ENCODE data around the gene JARID2. TPM values are rescaled to one million over a fixed set of nuclear protein-coding genes. Genes with fewer than 3 reads are reported as not detected.

JARID2 gene
- total RNA-seq, 1 experiment from 2014 or later = 6.0 TPM

GRCh38 chr6:15522026-15522425 lies 276.2 kb downstream of the JARID2 start:
- H3K27ac ChIP-seq (ENCODE audit: low read length) = no peak overlapping the region
- no peak for TF ChIP-seq TCF7L2 (IDR thresholded peaks at IDR 0.05; ENCODE audit: low read depth, low read length)
- TF ChIP-seq REST (IDR thresholded peaks at IDR 0.05; ENCODE audit: insufficient read depth in 1 of 2, low read depth in 2 of 2, low read length in 1 of 2) = no peak
- TF ChIP-seq SIN3A (IDR thresholded peaks at IDR 0.05; ENCODE audit: borderline replicate concordance, insufficient read depth, low read depth, low read length) = no peak
- no peak for TF ChIP-seq CTCF (IDR thresholded peaks at IDR 0.05)
- no peak for TF ChIP-seq POLR2AphosphoS5 (IDR thresholded peaks at IDR 0.05; ENCODE audit: low read depth, low read length)
- BruUV-seq (replicated peaks) = no TSS peak
- intact Hi-C loops (cut with micrococcal nuclease; ENCODE audit: unreplicated experiment) = no loop called here
- in situ Hi-C loops (cut with HindIII; ENCODE audit: low pct_unique_long_range_greater_than_20kb, low sequenced_read_pairs) = no loop called here
- ChIA-PET POLR2A (no interaction called here), CTCF (no interaction called here)
- no peak for DNase-seq (ENCODE audit: low read depth, low spot score)
- no peaks in the 10 kb centered on the region for H3K27me3 ChIP-seq (ENCODE audit: control insufficient read depth, insufficient read depth, low read length)
- no peaks in the 10 kb centered on the region for H3K4me1 ChIP-seq (ENCODE audit: control insufficient read depth, insufficient read depth, low read length)
- H3K36me3 ChIP-seq (ENCODE audit: control insufficient read depth, insufficient read depth, low read length) = no peaks in the 10 kb centered on the region; the same call in 1 of the 2 replicates
- ATAC-seq = no peak
- no peaks in the 10 kb centered on the region for H3K9me3 ChIP-seq (ENCODE audit: control insufficient read depth, insufficient read depth, low read depth, low read length)
- H3K4me3 ChIP-seq (ENCODE audit: low read depth in 2 of 2, low read length in 2 of 2) = no peak overlapping the region

GRCh38 chr6:15522427-15522826 lies 276.6 kb downstream of the JARID2 start:
- in situ Hi-C loops (cut with HindIII; ENCODE audit: low pct_unique_long_range_greater_than_20kb, low sequenced_read_pairs) = no loop called here
- Histone ChIP-seq H3K4me3 (ENCODE audit: low read depth in 2 of 2, low read length in 2 of 2) (no peak overlapping the region), H3K27me3 (ENCODE audit: control insufficient read depth, insufficient read depth, low read length) (no peaks in the 10 kb centered on the region), H3K27ac (ENCODE audit: low read length) (no peak overlapping the region), H3K9me3 (ENCODE audit: control insufficient read depth, insufficient read depth, low read depth, low read length) (no peaks in the 10 kb centered on the region), H3K36me3 (ENCODE audit: control insufficient read depth, insufficient read depth, low read length) (no peaks in the 10 kb centered on the region; the same call in 1 of the 2 replicates), H3K4me1 (ENCODE audit: control insufficient read depth, insufficient read depth, low read length) (no peaks in the 10 kb centered on the region)
- TF ChIP-seq SIN3A (IDR thresholded peaks at IDR 0.05; ENCODE audit: borderline replicate concordance, insufficient read depth, low read depth, low read length) = no peak
- no peak for TF ChIP-seq POLR2AphosphoS5 (IDR thresholded peaks at IDR 0.05; ENCODE audit: low read depth, low read length)
- no peak for TF ChIP-seq REST (IDR thresholded peaks at IDR 0.05; ENCODE audit: insufficient read depth in 1 of 2, low read depth in 2 of 2, low read length in 1 of 2)
- TF ChIP-seq CTCF (IDR thresholded peaks at IDR 0.05) = no peak
- no peak for TF ChIP-seq TCF7L2 (IDR thresholded peaks at IDR 0.05; ENCODE audit: low read depth, low read length)
- CTCF ChIA-PET = no interaction called here
- DNase-seq (ENCODE audit: low read depth, low spot score) (no peak), ATAC-seq (no peak)
- POLR2A ChIA-PET = no interaction called here
- intact Hi-C loops (cut with micrococcal nuclease; ENCODE audit: unreplicated experiment) = no loop called here
- BruUV-seq (replicated peaks) = no TSS peak
